ENCODE measurements around the gene UIMC1.
"Not testable (repeated sequence)": the region's sequence is repeated elsewhere in the genome, so short reads cannot be mapped to it uniquely, and the experiment has no call there.

Gene UIMC1

DNA sequence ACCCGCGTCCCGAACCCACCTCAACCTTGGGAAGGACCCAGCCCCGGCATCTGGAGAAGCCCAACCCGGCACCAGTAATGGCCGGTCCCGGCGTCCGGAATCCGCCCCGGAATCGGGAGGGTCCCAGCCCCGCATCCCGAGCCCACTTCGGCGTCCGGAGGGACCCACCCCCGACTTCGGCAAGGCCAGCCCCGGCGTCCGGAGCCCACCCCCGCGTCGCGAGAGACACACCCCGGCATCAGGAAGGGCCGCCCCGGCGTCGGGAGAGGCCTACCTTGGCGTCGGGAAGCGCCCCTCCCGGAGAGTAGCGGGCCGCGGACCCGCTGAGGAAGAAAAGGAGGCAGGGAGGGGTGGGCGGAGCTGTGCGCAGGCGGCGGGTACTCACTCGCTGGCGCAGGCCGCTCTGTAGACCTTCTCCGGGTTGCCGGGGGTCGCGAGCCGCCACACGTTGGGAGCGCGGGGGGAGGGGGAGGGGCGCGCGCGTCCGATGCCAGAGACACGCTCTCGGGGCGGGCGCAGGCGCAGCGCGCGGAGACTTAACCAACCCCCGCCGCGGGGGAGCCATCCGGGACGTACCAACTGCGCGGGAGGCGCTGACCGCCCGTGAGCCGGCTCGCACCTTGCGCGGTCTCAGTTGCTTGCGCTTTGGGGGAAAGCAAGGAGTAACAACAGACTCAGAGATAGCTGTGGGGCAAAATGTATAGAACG, at the start of gene UIMC1:
Gene UIMC1, minus strand, starts transcription at position 515 of the 708 bp plus-strand sequence. CDS start 24,164 bp downstream, outside the sequence.
- H3K79me2 ChIP-seq (ENCODE audit: insufficient read depth, low read length) = peaks cover 46% of the 10 kb centered on the region
- TF ChIP-seq EZH2phosphoT487 (IDR thresholded peaks at IDR 0.05; ENCODE audit: borderline replicate concordance) = no peak
- TF ChIP-seq, protein P1, sequence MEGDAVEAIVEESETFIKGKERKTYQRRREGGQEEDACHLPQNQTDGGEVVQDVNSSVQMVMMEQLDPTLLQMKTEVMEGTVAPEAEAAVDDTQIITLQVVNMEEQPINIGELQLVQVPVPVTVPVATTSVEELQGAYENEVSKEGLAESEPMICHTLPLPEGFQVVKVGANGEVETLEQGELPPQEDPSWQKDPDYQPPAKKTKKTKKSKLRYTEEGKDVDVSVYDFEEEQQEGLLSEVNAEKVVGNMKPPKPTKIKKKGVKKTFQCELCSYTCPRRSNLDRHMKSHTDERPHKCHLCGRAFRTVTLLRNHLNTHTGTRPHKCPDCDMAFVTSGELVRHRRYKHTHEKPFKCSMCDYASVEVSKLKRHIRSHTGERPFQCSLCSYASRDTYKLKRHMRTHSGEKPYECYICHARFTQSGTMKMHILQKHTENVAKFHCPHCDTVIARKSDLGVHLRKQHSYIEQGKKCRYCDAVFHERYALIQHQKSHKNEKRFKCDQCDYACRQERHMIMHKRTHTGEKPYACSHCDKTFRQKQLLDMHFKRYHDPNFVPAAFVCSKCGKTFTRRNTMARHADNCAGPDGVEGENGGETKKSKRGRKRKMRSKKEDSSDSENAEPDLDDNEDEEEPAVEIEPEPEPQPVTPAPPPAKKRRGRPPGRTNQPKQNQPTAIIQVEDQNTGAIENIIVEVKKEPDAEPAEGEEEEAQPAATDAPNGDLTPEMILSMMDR (conservative IDR thresholded peaks at IDR 0.05; ENCODE audit: low read length) = no peak
- peak within 1 kb of the TSS; percentile 87 for H3K4me2 ChIP-seq (ENCODE audit: low read depth, low read length, poor library complexity, severe bottlenecking)
- peak within 1 kb of the TSS; percentile 91 for H3K9ac ChIP-seq (ENCODE audit: low read depth, low read length, poor library complexity, severe bottlenecking)
- no peaks in the 10 kb centered on the region for H3K27me3 ChIP-seq (ENCODE audit: insufficient read depth, low read length, poor library complexity, severe bottlenecking)
- H3K9me2 ChIP-seq (replicated peaks; ENCODE audit: low read depth, low read length) = no peaks in the 10 kb centered on the region
- peaks cover 30% of the 10 kb centered on the region for H4K20me1 ChIP-seq (ENCODE audit: insufficient read depth, low read length, poor library complexity, severe bottlenecking)
- peak within 1 kb of the TSS; percentile 90 for H3K4me3 ChIP-seq (ENCODE audit: low read length, poor library complexity, severe bottlenecking)
- peak within 1 kb of the TSS; percentile 83 for H2AFZ ChIP-seq (ENCODE audit: low read length)
- H3K9me3 ChIP-seq (ENCODE audit: insufficient read depth, low read depth, low read length) = no peaks in the 10 kb centered on the region
- H3F3A ChIP-seq (ENCODE audit: low read depth) = no peaks in the 10 kb centered on the region
- no peaks in the 10 kb centered on the region for H3K36me3 ChIP-seq (ENCODE audit: insufficient read depth, low read length)
- peaks cover 12% of the 10 kb centered on the region for H3K4me1 ChIP-seq (ENCODE audit: insufficient read depth, low read length, poor library complexity, severe bottlenecking)

DNA sequence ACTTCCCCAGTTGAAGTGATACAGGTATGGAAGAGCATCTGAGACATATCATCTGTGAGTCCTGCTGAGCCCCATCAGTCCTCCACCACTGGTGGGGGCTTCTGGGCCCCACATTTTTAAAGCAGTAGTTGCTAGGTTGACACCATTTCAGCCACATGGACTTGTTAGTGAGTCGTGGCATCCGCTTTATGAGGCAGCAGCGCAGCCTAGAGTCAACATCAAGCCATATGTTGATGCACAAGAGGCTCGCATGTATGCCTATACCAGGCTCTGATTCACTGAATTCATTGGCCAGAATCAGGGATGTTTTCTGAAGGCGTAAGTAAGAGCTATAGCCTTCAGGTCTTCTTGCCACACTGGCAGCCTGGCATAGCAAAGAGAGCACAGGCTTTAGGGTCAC, 42.7 kb upstream of the UIMC1 start:
- no peaks in the 10 kb centered on the region for H3F3A ChIP-seq (ENCODE audit: low read depth)
- H3K4me3 ChIP-seq (ENCODE audit: low read length, poor library complexity, severe bottlenecking) = no peak overlapping the region
- TF ChIP-seq, protein P1 (conservative IDR thresholded peaks at IDR 0.05; ENCODE audit: low read length) = no peak
- TF ChIP-seq EZH2phosphoT487 (IDR thresholded peaks at IDR 0.05; ENCODE audit: borderline replicate concordance) = no peak
- peaks cover 6% of the 10 kb centered on the region; the same call in 1 of the 2 replicates for H3K36me3 ChIP-seq (ENCODE audit: insufficient read depth, low read length)
- no peaks in the 10 kb centered on the region for H3K9me3 ChIP-seq (ENCODE audit: insufficient read depth, low read depth, low read length)
- H2AFZ ChIP-seq (ENCODE audit: low read length) = no peak overlapping the region
- no peaks in the 10 kb centered on the region for H3K4me1 ChIP-seq (ENCODE audit: insufficient read depth, low read length, poor library complexity, severe bottlenecking)
- H4K20me1 ChIP-seq (ENCODE audit: insufficient read depth, low read length, poor library complexity, severe bottlenecking) = no peaks in the 10 kb centered on the region
- no peaks in the 10 kb centered on the region for H3K27me3 ChIP-seq (ENCODE audit: insufficient read depth, low read length, poor library complexity, severe bottlenecking)
- H3K79me2 ChIP-seq (ENCODE audit: insufficient read depth, low read length) = no peaks in the 10 kb centered on the region
- H3K9ac ChIP-seq (ENCODE audit: low read depth, low read length, poor library complexity, severe bottlenecking) = no peak overlapping the region
- no peak overlapping the region for H3K4me2 ChIP-seq (ENCODE audit: low read depth, low read length, poor library complexity, severe bottlenecking)
- no peaks in the 10 kb centered on the region for H3K9me2 ChIP-seq (replicated peaks; ENCODE audit: low read depth, low read length)

DNA sequence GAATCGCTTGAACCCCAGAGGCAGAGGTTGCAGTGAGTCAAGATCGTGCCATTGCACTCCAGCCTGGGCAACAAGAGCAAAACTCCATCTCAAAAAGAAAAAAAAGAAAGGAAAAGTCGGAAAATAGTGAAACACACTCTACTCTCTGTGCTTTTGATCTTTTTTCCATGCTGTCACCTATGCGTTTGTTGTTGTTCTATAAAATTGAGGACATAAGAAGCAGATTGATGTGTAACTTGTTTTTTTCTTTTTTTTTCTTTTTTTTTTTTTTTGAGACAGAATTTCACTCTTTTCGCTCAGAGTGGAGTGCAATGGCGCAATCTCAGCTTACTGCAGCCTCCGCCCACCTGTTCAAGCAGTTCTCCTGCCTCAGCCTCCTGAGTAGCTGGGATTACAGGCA, 42.0 kb upstream of the UIMC1 start:
- H3K4me1 ChIP-seq (ENCODE audit: insufficient read depth, low read length, poor library complexity, severe bottlenecking); H3K9me3 ChIP-seq (ENCODE audit: insufficient read depth, low read depth, low read length); H3F3A ChIP-seq (ENCODE audit: low read depth); H3K9ac ChIP-seq (ENCODE audit: low read depth, low read length, poor library complexity, severe bottlenecking); H3K4me2 ChIP-seq (ENCODE audit: low read depth, low read length, poor library complexity, severe bottlenecking); H4K20me1 ChIP-seq (ENCODE audit: insufficient read depth, low read length, poor library complexity, severe bottlenecking); H3K4me3 ChIP-seq (ENCODE audit: low read length, poor library complexity, severe bottlenecking); H3K27me3 ChIP-seq (ENCODE audit: insufficient read depth, low read length, poor library complexity, severe bottlenecking); H3K36me3 ChIP-seq (ENCODE audit: insufficient read depth, low read length); H3K79me2 ChIP-seq (ENCODE audit: insufficient read depth, low read length); H2AFZ ChIP-seq (ENCODE audit: low read length); H3K9me2 ChIP-seq (replicated peaks; ENCODE audit: low read depth, low read length): not testable (repeated sequence)

DNA sequence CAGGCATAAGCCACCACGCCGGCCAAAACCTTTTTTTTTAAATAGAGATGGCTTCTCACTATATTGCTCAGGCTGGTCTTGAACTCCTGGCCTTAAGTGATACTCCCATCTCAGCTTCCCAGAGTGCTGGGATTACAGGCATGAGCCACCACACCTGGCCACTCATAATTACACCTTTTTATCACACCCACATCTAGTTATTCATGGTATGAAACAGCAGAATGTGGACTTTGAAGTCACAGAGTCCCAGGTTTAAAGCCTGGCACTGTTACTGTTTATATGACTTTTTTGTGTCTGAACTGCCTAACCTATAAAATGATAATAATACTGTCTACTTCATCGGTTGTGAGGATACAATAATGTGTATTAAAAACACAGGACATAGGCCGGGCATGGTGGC, 39.1 kb upstream of the UIMC1 start:
- no peaks in the 10 kb centered on the region for H3F3A ChIP-seq (ENCODE audit: low read depth)
- no peaks in the 10 kb centered on the region for H4K20me1 ChIP-seq (ENCODE audit: insufficient read depth, low read length, poor library complexity, severe bottlenecking)
- no peaks in the 10 kb centered on the region for H3K9me3 ChIP-seq (ENCODE audit: insufficient read depth, low read depth, low read length)
- no peaks in the 10 kb centered on the region for H3K79me2 ChIP-seq (ENCODE audit: insufficient read depth, low read length)
- no peaks in the 10 kb centered on the region for H3K9me2 ChIP-seq (replicated peaks; ENCODE audit: low read depth, low read length)
- no peak overlapping the region for H2AFZ ChIP-seq (ENCODE audit: low read length)
- TF ChIP-seq, protein P1 (conservative IDR thresholded peaks at IDR 0.05; ENCODE audit: low read length) = no peak
- TF ChIP-seq EZH2phosphoT487 (IDR thresholded peaks at IDR 0.05; ENCODE audit: borderline replicate concordance) = no peak
- peaks cover 22% of the 10 kb centered on the region; the same call in 1 of the 2 replicates for H3K36me3 ChIP-seq (ENCODE audit: insufficient read depth, low read length)
- no peaks in the 10 kb centered on the region for H3K27me3 ChIP-seq (ENCODE audit: insufficient read depth, low read length, poor library complexity, severe bottlenecking)
- no peak overlapping the region for H3K9ac ChIP-seq (ENCODE audit: low read depth, low read length, poor library complexity, severe bottlenecking)
- H3K4me3 ChIP-seq (ENCODE audit: low read length, poor library complexity, severe bottlenecking) = no peak overlapping the region
- no peaks in the 10 kb centered on the region for H3K4me1 ChIP-seq (ENCODE audit: insufficient read depth, low read length, poor library complexity, severe bottlenecking)
- no peak overlapping the region for H3K4me2 ChIP-seq (ENCODE audit: low read depth, low read length, poor library complexity, severe bottlenecking)
